BLaER1 treated with 17β-estradiol and CSF1 and Interleukin-3, amounts not matched to agents 10 nM and 100 nM (cell line): Measurements from ENCODE around the gene SKI.
A peak's percentile ranks its signal among the peaks of the same experiment; 100 is the strongest.

ENCODE experiments used
- H3K27ac ChIP-seq, 11 experiments: shearing (Covaris generic); formaldehyde crosslinking; 2 replicates each; pipeline ENCODE4 v1.8.1; 2022
- H3K27me3 ChIP-seq, 11 experiments: shearing (Covaris generic); formaldehyde crosslinking; 2 replicates each; pipeline ENCODE4 v1.8.1; 2022
- H3K36me3 ChIP-seq, 11 experiments: shearing (Covaris generic); formaldehyde crosslinking; 2 replicates each; pipeline ENCODE4 v1.8.1; 2022
- H3K4me1 ChIP-seq, 10 experiments: shearing (Covaris generic); formaldehyde crosslinking; 2 replicates each; pipeline ENCODE4 v1.8.1; 2022
- H3K4me2 ChIP-seq, 11 experiments: shearing (Covaris generic); formaldehyde crosslinking; 2 replicates each; pipeline ENCODE4 v1.8.1; 2022
- H3K4me3 ChIP-seq, 10 experiments: shearing (Covaris generic); formaldehyde crosslinking; 2 replicates each; pipeline ENCODE4 v1.8.1; 2022
- H3K9ac ChIP-seq, 11 experiments: shearing (Covaris generic); formaldehyde crosslinking; 2 replicates each; pipeline ENCODE4 v1.8.1; 2022
- H3K9me3 ChIP-seq, 11 experiments: shearing (Covaris generic); formaldehyde crosslinking; replicated peaks in 1 of 11; 2 replicates each; pipeline ENCODE4 v1.8.1; 2022
- H4K20me1 ChIP-seq, 11 experiments: shearing (Covaris generic); formaldehyde crosslinking; 2 replicates each; pipeline ENCODE4 v1.8.1; 2022
- Cebpa-rat ChIP-seq, 11 experiments: shearing (Covaris generic); IDR thresholded peaks; 2 replicates each; pipeline ENCODE4 v1.8.1; 2022

SKI gene

DNA sequence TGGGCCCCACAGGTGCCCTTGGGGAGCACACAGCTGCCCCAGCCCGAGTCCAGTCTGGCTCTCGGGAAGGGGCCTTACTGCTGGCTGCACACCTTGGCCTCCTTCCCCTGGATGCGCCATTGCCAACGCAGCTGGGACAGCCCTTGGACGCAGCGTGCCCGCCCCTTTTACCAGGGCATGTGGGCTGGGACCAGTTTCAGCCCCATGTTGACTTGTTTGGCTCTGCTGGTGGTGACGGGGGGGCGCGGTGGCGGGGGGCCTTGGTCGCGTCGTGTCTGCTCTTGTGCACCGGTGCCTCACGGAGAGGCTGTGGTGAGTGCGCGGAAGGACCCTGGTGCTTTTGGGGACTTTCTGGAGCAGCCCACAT lies 19.6 kb downstream of the SKI start:
- Histone ChIP-seq H4K20me1 (peaks cover 93 to 100% (median 100%) of the 10 kb centered on the region in 11 experiments), H3K27me3 (no peaks in the 10 kb centered on the region), H3K4me1 (peaks cover 71 to 98% (median 89%) of the 10 kb centered on the region in 10 experiments), H3K9ac (peak overlapping the region in 2 of 11 experiments; percentile 1 to 57; a peak in 2 of 22 replicates), H3K36me3 (peaks cover 0 to 58% (median 9%) of the 10 kb centered on the region in 11 experiments; a peak in 14 of 22 replicates), H3K27ac (peak overlapping the region in 2 of 11 experiments; percentile 13 to 29; a peak in 1 of 22 replicates), H3K4me2 (peak overlapping the region in 10 of 11 experiments; percentile 57 to 95 (median 82); a peak in 17 of 22 replicates), H3K9me3 (peaks cover 0 to 7% (median 0%) of the 10 kb centered on the region in 11 experiments; a peak in 3 of 22 replicates), H3K4me3 (no peak overlapping the region)
- no peak for TF ChIP-seq Cebpa-rat (IDR thresholded peaks at IDR 0.05)

DNA sequence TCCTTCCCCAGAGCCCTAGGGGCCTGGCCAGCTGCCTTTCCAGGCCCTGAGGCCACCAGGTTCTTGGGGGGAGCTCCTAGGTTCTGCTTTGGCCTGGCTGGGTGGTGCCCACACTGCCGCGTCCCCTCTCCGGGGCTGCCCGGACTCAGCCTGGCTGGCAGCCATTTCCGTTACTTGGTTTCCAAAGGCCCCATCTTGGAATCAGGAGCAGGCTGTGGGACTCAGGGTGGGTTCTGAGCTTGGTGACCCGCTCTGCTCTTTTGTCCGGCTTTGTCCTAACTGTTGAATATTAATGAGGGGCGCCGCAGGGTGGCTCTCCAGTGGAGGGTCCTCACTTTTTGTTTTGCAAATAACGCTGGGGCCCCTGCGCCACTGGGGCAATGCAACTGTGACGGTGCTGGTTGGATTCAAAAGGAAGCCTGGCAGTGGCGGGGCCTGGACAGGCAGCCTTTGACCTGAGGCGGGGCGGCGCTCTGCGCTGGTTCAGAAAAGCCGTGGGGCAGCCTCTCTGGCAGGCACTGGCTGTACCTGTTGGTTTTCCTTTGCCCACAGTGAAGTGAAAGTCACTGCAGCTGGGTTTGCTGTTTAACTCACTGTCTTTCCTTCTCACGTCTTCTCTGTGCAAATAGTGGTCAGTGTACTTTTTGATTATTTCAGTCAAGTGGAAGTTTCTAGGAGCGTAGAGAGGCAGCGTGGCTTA lies 20.2 kb downstream of the SKI start:
- peaks cover 87 to 100% (median 100%) of the 10 kb centered on the region in 11 experiments for H4K20me1 ChIP-seq
- TF ChIP-seq Cebpa-rat (IDR thresholded peaks at IDR 0.05) = no peak
- H3K9ac ChIP-seq = 0 out of 22 replicates have a peak overlapping the region, but pooled peaks of 1 of the 11 experiments have one; percentile 42
- H3K36me3 ChIP-seq = peaks cover 3 to 58% (median 13%) of the 10 kb centered on the region in 11 experiments; a peak in 18 of 22 replicates
- no peaks in the 10 kb centered on the region for H3K27me3 ChIP-seq
- no peak overlapping the region for H3K4me3 ChIP-seq
- H3K4me1 ChIP-seq = peaks cover 66 to 98% (median 88%) of the 10 kb centered on the region in 10 experiments
- H3K27ac ChIP-seq = peak overlapping the region in 2 of 11 experiments; percentile 13 to 29; a peak in 1 of 22 replicates
- peak overlapping the region in 8 of 11 experiments; percentile 57 to 95 (median 86); a peak in 12 of 22 replicates for H3K4me2 ChIP-seq
- peaks cover 0 to 12% (median 1%) of the 10 kb centered on the region in 11 experiments; a peak in 10 of 22 replicates for H3K9me3 ChIP-seq

DNA sequence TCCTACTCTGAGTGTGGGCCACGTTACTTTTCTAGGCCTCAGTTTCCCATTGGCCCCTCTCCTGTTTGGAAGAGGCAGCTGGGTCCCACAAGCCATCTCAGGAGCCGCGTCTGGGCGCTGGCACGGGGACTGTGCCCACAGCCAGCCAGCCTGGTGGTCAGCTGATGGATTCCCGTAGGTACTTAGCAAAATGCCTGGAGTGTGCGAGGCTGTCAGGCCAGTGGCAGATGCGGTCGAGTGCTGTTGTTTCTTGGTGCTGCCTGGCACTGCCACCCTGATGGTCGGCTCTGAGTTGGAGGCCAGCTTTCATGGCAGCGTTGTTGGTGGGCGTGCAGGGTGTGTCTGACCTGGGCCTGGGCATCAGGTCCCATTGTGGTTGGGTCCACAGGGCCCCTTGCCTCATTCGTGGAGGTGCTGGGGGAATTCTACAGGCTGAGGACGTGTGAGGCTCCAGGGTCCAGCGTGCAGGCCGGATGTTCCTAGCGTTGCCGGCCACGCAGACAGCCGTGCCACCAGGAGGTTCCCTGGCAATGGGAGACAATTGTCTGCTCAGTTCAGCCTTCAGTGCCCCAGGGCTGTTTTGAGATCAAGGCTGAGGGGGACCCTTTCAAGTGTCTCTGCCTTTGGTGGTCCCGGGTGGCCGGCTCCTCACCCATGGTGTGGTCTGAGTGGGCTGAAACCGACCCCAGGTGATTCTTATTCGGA lies 20.9 kb downstream of the SKI start:
- H3K27ac ChIP-seq = no peak overlapping the region
- H3K9me3 ChIP-seq = peaks cover under 1 to 20% (median 9%) of the 10 kb centered on the region in 11 experiments; a peak in 20 of 22 replicates
- H3K4me1 ChIP-seq = peaks cover 68 to 98% (median 91%) of the 10 kb centered on the region in 10 experiments
- 0 out of 22 replicates have a peak overlapping the region, but pooled peaks of 1 of the 11 experiments have one; percentile 42 for H3K9ac ChIP-seq
- peaks cover 81 to 100% (median 100%) of the 10 kb centered on the region in 11 experiments for H4K20me1 ChIP-seq
- H3K4me2 ChIP-seq = peak overlapping the region in 6 of 11 experiments; percentile 43 to 95 (median 88); a peak in 12 of 22 replicates
- no peak for TF ChIP-seq Cebpa-rat (IDR thresholded peaks at IDR 0.05)
- no peaks in the 10 kb centered on the region for H3K27me3 ChIP-seq
- no peak overlapping the region for H3K4me3 ChIP-seq
- peaks cover 11 to 62% (median 20%) of the 10 kb centered on the region in 11 experiments; a peak in 20 of 22 replicates for H3K36me3 ChIP-seq

DNA sequence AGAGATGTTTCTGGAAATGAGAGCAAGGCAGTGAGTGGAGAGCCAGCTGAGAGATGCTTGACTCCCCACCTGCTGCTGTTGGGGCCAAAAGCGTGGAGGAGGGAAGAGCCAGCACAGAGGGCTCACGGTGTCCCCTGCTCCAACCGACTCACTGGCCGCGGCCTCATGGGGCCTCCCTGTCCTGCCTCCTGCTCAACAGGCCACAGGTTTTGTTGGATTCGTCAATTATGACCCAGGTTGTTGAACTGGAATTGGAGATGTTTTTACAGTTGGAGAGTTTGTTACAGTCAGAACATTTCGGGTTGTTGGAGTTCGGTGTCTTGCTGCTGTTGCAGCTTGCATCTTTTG lies 21.4 kb downstream of the SKI start:
- H3K4me1 ChIP-seq = peaks cover 73 to 99% (median 92%) of the 10 kb centered on the region in 10 experiments
- H4K20me1 ChIP-seq = peaks cover 76 to 100% (median 99%) of the 10 kb centered on the region in 11 experiments
- no peak for TF ChIP-seq Cebpa-rat (IDR thresholded peaks at IDR 0.05)
- H3K27me3 ChIP-seq = no peaks in the 10 kb centered on the region
- H3K9me3 ChIP-seq = peaks cover 6 to 25% (median 14%) of the 10 kb centered on the region in 11 experiments
- peak overlapping the region in 7 of 11 experiments; percentile 43 to 95 (median 87); a peak in 11 of 22 replicates for H3K4me2 ChIP-seq
- peaks cover 11 to 67% (median 25%) of the 10 kb centered on the region in 11 experiments; a peak in 20 of 22 replicates for H3K36me3 ChIP-seq
- no peak overlapping the region for H3K27ac ChIP-seq
- H3K9ac ChIP-seq = no peak overlapping the region
- no peak overlapping the region for H3K4me3 ChIP-seq

DNA sequence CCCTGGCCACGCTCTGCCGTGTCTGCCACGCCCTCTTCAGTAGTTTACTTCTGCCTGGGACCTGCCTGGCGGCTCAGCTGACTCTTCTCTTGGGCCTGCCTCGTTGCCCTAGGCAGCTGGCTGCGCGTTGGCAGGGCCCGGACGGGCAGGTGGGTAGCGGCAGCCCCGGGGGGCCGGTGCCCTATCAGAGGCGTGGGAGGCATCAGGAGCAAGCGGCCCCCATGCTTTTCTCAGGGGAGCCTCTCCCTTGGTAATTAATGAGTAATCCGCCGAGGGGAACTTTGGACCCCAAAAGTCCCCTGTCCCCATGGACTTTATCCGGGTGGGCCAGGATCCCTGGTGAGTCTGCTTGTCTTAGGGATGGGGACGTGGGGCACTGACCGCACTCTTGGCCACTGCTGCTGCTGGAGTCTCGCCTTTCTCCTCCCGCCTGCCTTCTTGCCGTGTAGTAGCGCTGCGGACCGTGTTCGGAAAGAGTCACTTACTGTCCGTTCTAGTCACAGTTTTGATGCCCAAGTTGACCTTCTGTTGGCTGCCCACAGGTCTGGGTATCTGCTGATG lies 22.7 kb downstream of the SKI start:
- Histone ChIP-seq H3K4me1 (peaks cover 76 to 98% (median 94%) of the 10 kb centered on the region in 10 experiments), H3K9ac (peak overlapping the region in 6 of 11 experiments; percentile 8 to 56 (median 30); a peak in 7 of 22 replicates)

DNA sequence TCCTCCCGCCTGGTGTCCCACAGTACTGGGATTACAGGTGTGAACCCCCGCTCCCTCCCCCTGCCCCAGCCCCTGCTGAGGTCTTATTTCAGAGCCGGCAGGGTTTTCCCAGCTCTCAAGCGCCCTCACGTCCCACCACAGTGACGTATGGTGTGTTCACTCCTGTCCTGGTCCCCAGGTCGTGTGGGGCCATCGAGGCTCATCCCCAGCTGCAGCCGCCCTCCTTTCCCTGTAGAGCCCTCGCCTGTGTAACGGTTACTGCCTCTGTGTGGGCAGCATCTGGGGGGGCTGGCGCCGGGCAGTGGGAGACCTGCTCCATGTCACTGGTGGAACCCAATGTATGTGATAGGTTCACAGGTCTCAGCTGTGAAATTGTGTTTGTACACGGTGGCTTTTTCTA lies 23.2 kb downstream of the SKI start:
- H3K27me3 ChIP-seq = no peaks in the 10 kb centered on the region
- H3K27ac ChIP-seq = peak overlapping the region in 2 of 11 experiments; percentile 88 to 96; a peak in 2 of 22 replicates
- H3K9ac ChIP-seq = 0 out of 22 replicates have a peak overlapping the region, but pooled peaks of 3 of the 11 experiments have one; percentile 8 to 21 (median 17)
- H4K20me1 ChIP-seq = peaks cover 62 to 95% (median 91%) of the 10 kb centered on the region in 11 experiments
- peaks cover 75 to 98% (median 94%) of the 10 kb centered on the region in 10 experiments for H3K4me1 ChIP-seq
- H3K4me2 ChIP-seq = peak overlapping the region in 10 of 11 experiments; percentile 43 to 95 (median 68); a peak in 14 of 22 replicates
- no peak overlapping the region for H3K4me3 ChIP-seq
- TF ChIP-seq Cebpa-rat (IDR thresholded peaks at IDR 0.05) = no peak
- peaks cover 16 to 72% (median 30%) of the 10 kb centered on the region in 11 experiments; a peak in 20 of 22 replicates for H3K36me3 ChIP-seq
- H3K9me3 ChIP-seq = peaks cover 19 to 43% (median 31%) of the 10 kb centered on the region in 11 experiments

More for the DNA sequence above, 22.7 kb downstream of the SKI start:
- Histone ChIP-seq H3K4me3 (no peak overlapping the region), H3K4me2 (peak overlapping the region; percentile 43 to 95 (median 73)), H3K36me3 (peaks cover 16 to 72% (median 30%) of the 10 kb centered on the region in 11 experiments; a peak in 20 of 22 replicates), H3K27me3 (no peaks in the 10 kb centered on the region), H3K27ac (peak overlapping the region in 5 of 11 experiments; percentile 7 to 96 (median 27); a peak in 5 of 22 replicates), H3K9me3 (peaks cover 19 to 38% (median 27%) of the 10 kb centered on the region in 11 experiments), H4K20me1 (peaks cover 68 to 96% (median 92%) of the 10 kb centered on the region in 11 experiments)
- TF ChIP-seq Cebpa-rat (IDR thresholded peaks at IDR 0.05) = no peak

DNA sequence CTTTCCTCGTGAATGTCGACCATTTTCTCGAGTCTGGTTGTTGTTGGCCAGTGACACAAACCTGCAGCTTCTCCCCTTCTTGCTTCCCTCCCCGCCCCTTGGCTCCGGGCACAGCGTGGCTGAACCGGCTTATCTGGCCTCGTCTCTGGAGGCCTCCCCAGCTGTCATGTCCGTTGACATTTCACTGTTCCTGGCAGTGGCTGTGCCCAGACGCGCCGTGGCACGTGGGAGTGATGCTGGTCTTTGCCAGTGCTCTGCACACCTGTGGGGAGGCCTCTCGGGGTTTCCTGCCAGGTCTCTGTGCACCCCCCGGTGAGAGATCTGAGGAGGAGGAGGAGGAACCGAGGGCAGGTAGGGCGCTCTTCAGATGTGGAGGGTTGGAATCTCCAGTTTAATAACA lies 23.7 kb downstream of the SKI start:
- H3K4me1 ChIP-seq = peaks cover 75 to 98% (median 94%) of the 10 kb centered on the region in 10 experiments
- peak overlapping the region in 2 of 11 experiments; percentile 17 to 50; a peak in 3 of 22 replicates for H3K9ac ChIP-seq
- peak overlapping the region in 9 of 11 experiments; percentile 6 to 95 (median 59); a peak in 10 of 22 replicates for H3K4me2 ChIP-seq
- peaks cover 16 to 72% (median 30%) of the 10 kb centered on the region in 11 experiments; a peak in 20 of 22 replicates for H3K36me3 ChIP-seq
- H3K27ac ChIP-seq = peak overlapping the region in 2 of 11 experiments; percentile 88 to 96; a peak in 4 of 22 replicates
- no peak for TF ChIP-seq Cebpa-rat (IDR thresholded peaks at IDR 0.05)
- no peaks in the 10 kb centered on the region for H3K27me3 ChIP-seq
- peaks cover 19 to 47% (median 32%) of the 10 kb centered on the region in 11 experiments for H3K9me3 ChIP-seq
- peaks cover 58 to 95% (median 91%) of the 10 kb centered on the region in 11 experiments for H4K20me1 ChIP-seq
- H3K4me3 ChIP-seq = no peak overlapping the region

DNA sequence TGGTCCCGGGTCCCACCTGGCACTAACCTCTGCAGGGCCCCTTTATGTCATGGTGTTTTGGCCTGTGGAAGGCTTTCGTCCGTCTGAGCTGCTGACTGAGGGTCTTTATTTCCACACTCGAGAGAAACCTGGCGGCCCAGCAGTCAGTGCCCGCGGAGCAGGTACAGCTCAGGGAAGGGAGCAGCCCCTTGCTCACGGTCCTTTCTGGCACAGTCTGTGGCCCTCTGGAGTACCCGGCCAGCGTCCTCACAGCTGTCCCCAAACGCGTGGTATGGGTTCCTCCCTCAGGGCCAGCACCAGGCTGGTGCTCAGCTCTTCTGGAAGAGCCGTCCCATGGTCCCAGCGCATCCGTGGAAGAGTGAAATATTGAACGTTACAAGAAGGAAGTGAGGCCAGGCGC lies 24.3 kb downstream of the SKI start:
- Histone ChIP-seq H3K9ac (no peak overlapping the region; a peak in 2 of 22 replicates), H3K36me3 (peaks cover 16 to 71% (median 30%) of the 10 kb centered on the region in 11 experiments; a peak in 20 of 22 replicates), H3K9me3 (peaks cover 19 to 49% (median 32%) of the 10 kb centered on the region in 11 experiments), H3K4me3 (no peak overlapping the region), H3K4me2 (peak overlapping the region in 5 of 11 experiments; percentile 6 to 73 (median 57); a peak in 4 of 22 replicates), H3K27me3 (no peaks in the 10 kb centered on the region), H3K27ac (peak overlapping the region in 2 of 11 experiments; percentile 88 to 96; a peak in 4 of 22 replicates), H3K4me1 (peaks cover 75 to 98% (median 94%) of the 10 kb centered on the region in 10 experiments), H4K20me1 (peaks cover 55 to 95% (median 91%) of the 10 kb centered on the region in 11 experiments)
- no peak for TF ChIP-seq Cebpa-rat (IDR thresholded peaks at IDR 0.05)
